CD4-positive, alpha-beta T cell treated with Interferon gamma for 1 hour (primary cell): Measurements from ENCODE around the gene ATP2A3.

ENCODE experiments used
- DNase-seq: peaks from one replicate; pipeline ENCODE4 v3.0.0-alpha.2; 2020

ATP2A3 gene

GRCh38 chr17:3990386-3991127, 26.3 kb upstream of the ATP2A3 start:
- no peak for DNase-seq

DNA sequence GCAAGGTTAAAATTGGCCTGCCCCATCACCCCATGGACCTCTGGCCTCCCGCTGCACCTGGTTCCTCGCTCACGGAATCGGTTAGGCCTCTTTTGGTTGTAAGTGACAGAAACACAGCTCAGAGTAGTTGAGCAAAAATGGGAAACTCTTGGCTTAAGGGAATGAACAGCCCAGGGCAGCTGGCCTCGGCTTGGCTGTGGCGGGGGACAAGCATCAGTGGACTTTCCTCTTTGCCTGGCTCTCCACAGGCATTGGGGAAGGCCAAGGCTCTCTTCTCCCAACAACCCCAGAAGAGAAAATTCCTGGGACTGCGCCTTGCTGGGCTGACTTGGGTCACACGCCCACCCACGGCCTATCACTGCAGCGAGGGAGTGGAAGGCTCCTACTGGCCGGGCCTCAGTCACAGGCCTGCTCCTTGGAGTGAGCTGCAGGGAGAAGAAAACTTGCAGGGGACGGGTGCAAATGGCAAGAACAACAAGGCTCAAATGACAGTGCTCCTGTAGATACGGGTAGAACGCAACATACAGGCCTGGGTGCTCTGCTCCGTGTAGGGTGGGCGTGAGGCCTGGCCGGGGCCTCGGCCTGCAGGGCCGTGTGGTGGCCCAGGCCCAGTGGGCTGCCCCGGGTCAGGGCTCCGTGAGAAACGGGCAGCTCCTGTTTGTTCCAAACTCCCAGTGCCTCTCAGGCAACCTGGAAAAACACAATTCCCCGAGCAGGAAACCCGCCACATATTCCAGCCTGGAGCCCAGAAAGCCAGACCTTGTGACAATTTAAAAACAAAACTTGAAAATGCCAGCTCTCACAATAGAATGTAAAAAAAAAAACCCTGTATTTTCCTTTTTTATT, 25.0 kb upstream of the ATP2A3 start:
- DNase-seq: no peak

- DNase-seq: no peak
These were observed 24.2 kb upstream of the ATP2A3 start for GRCh38 chr17:3988297-3989040.

DNA sequence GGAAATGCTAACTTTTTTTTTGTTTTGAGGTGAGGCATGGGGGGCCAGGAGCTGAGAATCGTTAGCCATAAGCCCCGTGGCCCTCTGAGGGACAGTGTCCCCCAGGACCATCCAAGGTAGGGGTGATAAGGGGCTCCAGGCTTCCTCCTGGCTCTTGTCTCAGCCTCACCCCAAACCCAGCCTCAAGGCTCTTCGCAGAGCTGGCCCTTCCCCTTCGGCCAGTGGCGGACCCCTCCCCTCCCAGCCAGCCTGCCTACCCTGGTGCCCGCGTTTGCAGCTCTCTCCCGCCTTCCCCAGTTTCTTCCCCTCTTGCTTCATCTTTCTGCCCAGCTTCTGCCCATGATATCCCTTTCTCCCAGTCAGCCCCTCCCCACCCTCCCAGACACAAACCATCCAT, 22.7 kb upstream of the ATP2A3 start:
- no peak for DNase-seq

GRCh38 chr17:3986270-3986938, 22.2 kb upstream of the ATP2A3 start:
- DNase-seq: no peak

GRCh38 chr17:3985846-3986245, 21.6 kb upstream of the ATP2A3 start:
- no peak for DNase-seq

- DNase-seq: peak; percentile 46
These were observed 19.6 kb upstream of the ATP2A3 start for GRCh38 chr17:3983606-3984484.

DNA sequence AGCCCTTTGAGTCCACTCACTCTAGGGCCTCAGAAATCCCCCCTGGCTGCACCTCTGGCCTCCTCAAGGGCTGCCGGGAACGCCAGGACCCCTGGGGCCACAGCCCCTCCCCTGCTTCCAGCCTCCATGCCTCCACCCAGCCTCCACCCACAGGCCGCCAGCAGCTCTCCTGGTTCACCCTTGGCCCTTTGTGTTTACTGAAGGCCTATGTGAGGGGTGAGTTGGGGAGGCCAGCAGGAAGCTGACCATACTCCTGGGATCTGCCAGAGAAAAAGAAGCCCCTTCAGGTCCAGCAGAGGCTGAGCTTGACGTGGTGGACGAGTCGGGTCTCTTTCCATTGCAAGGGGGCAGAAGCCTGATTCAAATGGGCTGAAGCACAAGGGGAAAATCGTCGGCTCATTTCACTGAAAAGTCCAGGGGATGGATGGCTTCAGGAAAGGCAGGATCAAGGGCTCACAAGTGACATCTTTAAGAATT, 18.3 kb upstream of the ATP2A3 start:
- no peak for DNase-seq

- no peak for DNase-seq
These were observed 17.9 kb upstream of the ATP2A3 start for GRCh38 chr17:3982113-3982512.

DNA sequence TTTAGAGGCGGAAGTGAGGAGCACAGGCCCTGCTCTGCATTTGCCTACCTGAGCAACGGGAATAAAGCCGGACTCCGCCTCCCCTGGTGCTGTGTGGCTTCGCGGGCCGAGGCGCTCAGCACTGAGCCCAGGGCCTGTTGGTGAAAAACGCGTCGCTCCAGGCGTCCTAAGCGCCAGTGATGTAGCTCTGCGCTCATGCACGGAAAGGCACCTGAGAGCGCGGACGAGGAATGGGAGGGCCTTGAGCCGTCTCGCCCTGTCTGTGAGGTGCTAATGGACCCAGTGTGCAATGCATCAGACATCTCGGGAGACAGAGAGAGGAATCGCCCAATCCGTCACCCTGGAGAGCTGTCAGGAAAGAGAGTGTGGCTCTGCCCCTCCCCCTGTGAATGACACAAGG, 17.2 kb upstream of the ATP2A3 start:
- DNase-seq: no peak

GRCh38 chr17:3980381-3981014, 16.3 kb upstream of the ATP2A3 start:
- DNase-seq: no peak

DNA sequence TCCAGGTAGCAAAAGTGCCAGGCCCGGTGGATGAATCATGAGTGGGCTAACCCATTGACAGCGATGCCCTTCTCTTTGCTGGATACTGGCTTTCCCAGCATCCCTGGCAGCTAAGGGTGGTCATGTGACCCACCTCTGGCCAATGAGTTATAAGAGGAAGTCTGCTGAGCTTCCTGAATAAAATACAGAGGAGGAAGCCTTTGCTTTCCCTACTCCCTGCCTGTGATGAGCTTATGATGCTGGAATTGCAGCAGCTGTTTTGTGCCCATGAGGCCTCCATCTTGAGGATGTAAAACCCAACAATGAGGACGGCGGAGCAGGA, 15.0 kb upstream of the ATP2A3 start:
- DNase-seq: no peak

- DNase-seq: no peak
These were observed 14.4 kb upstream of the ATP2A3 start for GRCh38 chr17:3978421-3979289.

GRCh38 chr17:3977387-3977786, 13.2 kb upstream of the ATP2A3 start:
- no peak for DNase-seq

DNA sequence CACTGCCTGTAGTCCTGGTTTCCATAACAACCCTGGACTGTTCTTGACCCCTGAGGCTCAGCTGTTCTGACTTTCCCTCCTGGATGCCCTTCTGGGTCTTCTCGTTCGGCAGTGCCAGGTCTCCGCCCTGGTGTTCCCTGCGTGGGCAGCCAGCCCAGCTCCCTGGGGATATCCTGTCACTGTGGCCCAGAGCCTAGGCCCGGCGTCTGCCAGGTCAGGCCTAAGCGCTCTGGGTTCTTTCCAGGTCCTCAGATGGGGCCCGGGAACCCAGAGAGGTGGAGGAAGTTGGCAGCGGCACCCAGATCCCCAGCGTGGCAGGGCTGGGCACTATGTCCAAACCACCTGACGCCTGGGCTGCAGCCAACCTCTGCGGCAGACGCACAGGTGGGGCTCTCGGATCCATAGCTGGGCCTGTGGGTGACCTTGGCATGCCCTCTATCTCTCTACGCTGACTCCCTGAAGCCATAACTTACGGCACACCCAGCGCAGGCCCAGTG, 12.5 kb upstream of the ATP2A3 start:
- no peak for DNase-seq

- DNase-seq: no peak
These were observed 10.7 kb upstream of the ATP2A3 start for GRCh38 chr17:3974980-3975379.

GRCh38 chr17:3974138-3974687, 10.0 kb upstream of the ATP2A3 start:
- no peak for DNase-seq

DNA sequence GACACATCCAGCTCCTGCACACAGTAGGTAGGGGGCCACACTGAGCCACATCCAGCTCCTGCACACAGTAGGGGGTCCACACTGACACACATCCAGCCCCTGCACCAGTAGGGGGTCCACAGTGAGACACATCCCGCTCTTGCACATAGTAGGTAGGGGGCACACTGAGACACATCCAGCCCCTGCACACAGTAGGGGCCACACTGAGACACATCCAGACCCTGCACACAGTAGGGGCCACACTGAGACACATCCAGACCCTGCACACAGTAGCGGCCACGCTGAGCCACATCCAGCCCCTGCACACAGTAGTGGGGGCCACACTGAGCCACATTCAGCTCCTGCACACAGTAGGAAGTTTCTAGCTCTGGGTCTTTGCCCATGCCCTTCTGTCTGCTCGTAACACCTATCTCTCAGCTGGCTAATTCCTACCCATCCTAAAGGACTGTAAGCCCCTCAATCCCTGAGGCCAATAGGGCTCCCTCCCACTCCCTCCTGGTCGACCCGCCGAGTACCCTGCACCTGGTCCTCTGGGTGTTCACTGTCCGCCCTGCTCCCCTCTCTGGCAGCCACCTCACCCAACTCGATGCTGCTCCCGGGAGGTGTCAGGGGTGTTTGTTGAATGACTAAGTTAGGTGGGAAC, 9.4 kb upstream of the ATP2A3 start:
- DNase-seq: no peak

- DNase-seq: no peak
These were observed 8.7 kb upstream of the ATP2A3 start for GRCh38 chr17:3972931-3973330.
